Measurements from ENCODE around the gene GRIA3.

Gene GRIA3

DNA sequence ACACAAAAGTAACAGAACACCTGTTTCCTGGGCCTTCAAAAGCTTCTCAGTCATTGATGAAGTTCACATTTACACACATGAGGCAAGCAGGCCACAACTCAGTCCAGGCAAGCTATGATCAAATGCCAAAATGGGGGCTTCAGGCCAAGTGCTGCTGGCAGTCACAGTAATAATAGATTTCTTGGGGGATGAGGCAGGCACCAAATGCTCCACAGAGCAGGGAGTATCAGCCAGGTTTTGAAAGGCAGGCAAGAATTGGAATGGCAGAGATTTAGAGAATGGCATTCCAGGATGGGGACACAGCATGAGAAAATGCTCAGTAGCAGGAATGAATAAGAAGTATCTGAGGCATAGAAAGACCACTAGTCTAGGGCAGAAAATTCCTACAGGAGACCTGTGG is 52.8 kb downstream of the GRIA3 start:
- TF ChIP-seq ZFX (IDR thresholded peaks at IDR 0.05), result no peak
- TF ChIP-seq, protein P1, sequence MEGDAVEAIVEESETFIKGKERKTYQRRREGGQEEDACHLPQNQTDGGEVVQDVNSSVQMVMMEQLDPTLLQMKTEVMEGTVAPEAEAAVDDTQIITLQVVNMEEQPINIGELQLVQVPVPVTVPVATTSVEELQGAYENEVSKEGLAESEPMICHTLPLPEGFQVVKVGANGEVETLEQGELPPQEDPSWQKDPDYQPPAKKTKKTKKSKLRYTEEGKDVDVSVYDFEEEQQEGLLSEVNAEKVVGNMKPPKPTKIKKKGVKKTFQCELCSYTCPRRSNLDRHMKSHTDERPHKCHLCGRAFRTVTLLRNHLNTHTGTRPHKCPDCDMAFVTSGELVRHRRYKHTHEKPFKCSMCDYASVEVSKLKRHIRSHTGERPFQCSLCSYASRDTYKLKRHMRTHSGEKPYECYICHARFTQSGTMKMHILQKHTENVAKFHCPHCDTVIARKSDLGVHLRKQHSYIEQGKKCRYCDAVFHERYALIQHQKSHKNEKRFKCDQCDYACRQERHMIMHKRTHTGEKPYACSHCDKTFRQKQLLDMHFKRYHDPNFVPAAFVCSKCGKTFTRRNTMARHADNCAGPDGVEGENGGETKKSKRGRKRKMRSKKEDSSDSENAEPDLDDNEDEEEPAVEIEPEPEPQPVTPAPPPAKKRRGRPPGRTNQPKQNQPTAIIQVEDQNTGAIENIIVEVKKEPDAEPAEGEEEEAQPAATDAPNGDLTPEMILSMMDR (conservative IDR thresholded peaks at IDR 0.05), result no peak
- no peak overlapping the region for H3K27ac ChIP-seq

DNA sequence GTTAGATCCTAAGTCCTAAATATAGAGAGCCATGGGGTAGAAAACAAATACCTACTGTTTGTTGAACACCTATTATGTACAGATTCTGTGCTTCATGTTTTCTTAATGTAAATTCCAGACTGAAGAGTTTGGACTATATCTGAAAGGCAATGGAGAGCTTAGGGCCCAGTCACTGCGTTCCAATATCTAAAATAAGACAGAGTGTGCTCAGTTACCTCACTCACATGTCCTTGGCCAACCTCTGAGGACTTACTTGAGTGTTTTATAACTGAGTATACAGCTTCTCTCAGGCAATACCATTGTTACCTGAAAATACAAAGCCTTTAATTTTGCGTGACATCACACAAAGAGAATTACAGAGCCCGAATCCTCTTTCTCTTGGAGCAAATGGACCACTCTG is 53.2 kb downstream of the GRIA3 start:
- no peak overlapping the region for H3K27ac ChIP-seq
- no peak for TF ChIP-seq ZFX (IDR thresholded peaks at IDR 0.05)
- TF ChIP-seq, protein P1 (conservative IDR thresholded peaks at IDR 0.05), result no peak

DNA sequence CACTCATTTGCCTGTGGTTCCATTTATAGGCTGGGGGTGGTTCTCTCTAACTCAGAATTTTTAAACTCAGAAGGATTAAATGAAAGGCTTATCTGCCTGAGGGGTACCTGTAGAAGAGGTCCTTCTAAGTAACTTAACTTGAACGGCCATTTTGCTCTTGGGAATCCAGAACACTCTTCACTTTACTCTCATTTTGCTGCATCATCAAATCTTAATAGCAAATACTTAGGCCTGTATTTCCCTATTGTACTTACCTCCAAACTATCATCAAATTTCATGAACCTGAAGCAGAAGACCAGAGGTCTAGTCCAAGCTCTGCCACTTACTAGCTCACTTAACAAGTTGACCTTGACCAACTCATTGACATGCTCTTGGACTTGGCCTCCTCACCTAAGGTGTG is 70.4 kb downstream of the GRIA3 start:
- no peak overlapping the region for H3K27ac ChIP-seq
- TF ChIP-seq, protein P1 (conservative IDR thresholded peaks at IDR 0.05), result no peak
- no peak for TF ChIP-seq ZFX (IDR thresholded peaks at IDR 0.05)

DNA sequence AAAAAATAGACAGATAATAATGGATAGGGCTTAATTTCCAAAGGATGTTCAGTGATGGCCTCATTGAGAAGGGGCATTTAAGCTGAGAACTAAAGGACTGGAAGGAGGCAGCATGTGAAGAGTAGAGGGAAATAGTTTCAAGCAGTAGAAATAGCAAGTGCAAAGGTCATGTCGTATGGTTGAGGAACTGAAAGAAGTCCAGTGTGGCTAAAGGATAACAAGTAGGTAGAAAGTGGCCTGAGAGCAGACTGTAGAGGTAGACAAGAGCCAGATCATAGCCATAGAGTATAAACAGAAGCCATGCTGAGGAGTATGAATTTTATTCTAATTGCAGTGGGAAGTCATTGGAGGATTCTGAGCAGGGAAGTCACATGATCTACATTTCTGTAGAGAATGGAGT is 72.3 kb downstream of the GRIA3 start:
- no peak overlapping the region for H3K27ac ChIP-seq
- no peak for TF ChIP-seq ZFX (IDR thresholded peaks at IDR 0.05)
- TF ChIP-seq, protein P1 (conservative IDR thresholded peaks at IDR 0.05), result no peak

DNA sequence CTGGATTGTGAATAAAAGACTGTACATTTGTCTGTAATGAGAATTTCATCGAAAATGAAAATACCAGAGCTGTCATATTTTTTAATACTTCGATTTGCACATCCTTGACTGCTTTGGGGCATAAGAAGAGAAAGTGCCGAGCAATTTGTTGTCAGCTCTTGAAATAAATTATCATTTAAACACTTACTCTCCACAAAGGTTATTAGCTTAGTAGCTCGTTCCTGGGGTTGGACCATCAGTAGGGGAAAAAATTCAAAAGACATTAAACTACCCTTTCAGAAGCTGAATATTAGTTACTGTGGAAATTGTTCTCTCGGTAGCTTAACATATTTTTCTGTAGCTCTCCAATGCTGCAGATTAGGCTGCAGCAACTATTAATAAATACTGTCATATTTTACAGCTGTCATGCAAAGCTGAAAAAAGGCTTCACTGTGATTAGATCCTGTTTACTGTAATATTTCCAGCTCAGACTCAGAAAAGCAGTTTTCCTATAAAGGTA is 76.9 kb downstream of the GRIA3 start:
- TF ChIP-seq ZFX (IDR thresholded peaks at IDR 0.05), result no peak
- TF ChIP-seq, protein P1 (conservative IDR thresholded peaks at IDR 0.05), result no peak

DNA sequence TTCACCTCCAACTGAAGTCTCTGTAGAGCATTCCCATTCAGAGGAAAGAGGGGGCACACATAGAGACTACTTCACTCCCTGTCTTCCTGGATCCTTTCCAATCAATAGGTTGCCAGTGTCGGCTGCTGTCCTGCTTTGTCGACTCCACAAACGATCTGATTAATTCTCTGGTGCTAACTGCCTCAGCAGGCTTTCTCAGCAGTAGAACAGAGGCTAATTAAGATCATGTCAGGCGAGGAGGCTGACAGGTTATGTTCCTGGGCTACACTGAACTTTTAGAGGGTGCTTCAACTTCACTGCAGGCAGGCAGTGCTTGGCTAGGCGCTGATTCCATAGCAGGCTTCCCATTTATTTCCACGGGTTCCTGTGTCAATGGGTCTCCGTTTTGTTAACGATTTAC is 79.2 kb downstream of the GRIA3 start:
- no peak for TF ChIP-seq ZFX (IDR thresholded peaks at IDR 0.05)
- TF ChIP-seq, protein P1 (conservative IDR thresholded peaks at IDR 0.05), result no peak
- H3K27ac ChIP-seq, result no peak overlapping the region

More for the DNA sequence above, 76.9 kb downstream of the GRIA3 start:
- H3K27ac ChIP-seq, result no peak overlapping the region

DNA sequence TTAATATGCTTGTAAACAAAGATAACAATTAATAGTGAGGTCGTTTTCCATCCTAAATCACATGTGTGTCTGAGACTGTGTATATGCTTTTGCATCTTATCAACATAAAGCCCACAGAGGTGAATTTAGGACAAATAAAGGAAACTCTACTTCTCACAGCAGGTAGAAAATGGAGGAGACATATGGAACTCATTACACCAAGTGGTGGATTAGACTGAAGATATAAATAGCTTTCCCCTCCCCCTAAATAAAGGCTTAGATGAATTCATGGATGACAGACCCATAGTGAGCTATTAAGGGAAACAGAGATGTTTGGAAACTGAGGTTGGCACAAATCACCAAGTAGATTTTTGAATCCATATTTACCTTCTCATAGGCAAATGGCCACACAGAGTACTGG is 79.7 kb downstream of the GRIA3 start:
- no peak overlapping the region for H3K27ac ChIP-seq
- TF ChIP-seq ZFX (IDR thresholded peaks at IDR 0.05), result no peak

DNA sequence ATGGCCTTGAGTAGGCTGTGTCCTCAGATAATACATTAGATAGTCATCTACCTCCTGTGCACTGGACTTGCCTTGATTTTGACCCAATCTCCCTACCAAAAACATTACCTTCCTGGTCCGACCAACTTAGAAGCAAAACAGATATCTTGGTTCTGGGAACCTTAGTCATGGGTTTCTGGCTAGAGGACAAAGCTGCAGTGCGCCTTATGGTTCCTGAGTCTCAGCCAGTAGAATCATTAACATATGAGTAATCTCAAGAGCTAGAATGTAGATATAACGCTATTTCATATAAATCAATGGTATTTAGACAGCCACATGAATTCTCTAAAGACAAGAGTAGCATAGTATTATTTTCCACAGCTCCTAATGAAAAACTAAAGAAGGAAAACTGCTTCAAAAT is 83.1 kb downstream of the GRIA3 start:
- TF ChIP-seq, protein P1 (conservative IDR thresholded peaks at IDR 0.05), result no peak
- no peak for TF ChIP-seq ZFX (IDR thresholded peaks at IDR 0.05)
- no peak overlapping the region for H3K27ac ChIP-seq
